GM10248 (cell line): Measurements from ENCODE around the gene MEIS1.

ENCODE experiments used
- CTCF ChIA-PET: fragments of 300-600 bp; sonication (Branson Sonifier 250); formaldehyde crosslinking; extraction: SDS; loops from one replicate; lab custom pipeline; 2021; ENCODE audit warnings: antibody characterized with exemption; lab: Yijun Ruan, JAX
- POLR2A ChIA-PET: fragments of 350-650 bp; sonication (Branson Sonifier 250); formaldehyde crosslinking; extraction: SDS; loops from one replicate; lab custom pipeline; 2020; ENCODE audit warnings: antibody characterized with exemption; lab: Yijun Ruan, JAX
- DNase-seq: peaks from one replicate; pipeline ENCODE4 v3.0.0; 2012; ENCODE audit errors: extremely low spot score
- CTCF ChIP-seq: IDR thresholded peaks from 2 replicates; pipeline ENCODE4 v1.5.1; 2012; ENCODE audit warnings: mild to moderate bottlenecking, low read depth; ENCODE audit errors: extremely low read depth, missing control alignments, control extremely low read depth

Gene MEIS1

GRCh38 chr2:66433945-66434678 is 813 bp upstream of the MEIS1 start:
- no peak for TF ChIP-seq CTCF
- DNase-seq, result no peak
- ChIA-PET POLR2A (no interaction called here), CTCF (interaction anchor here (1.6 to 2.0 kb wide), 2 partner anchors 10 to 15 kb away, joined by 3 to 5 read pairs; no protein-coding TSS in a partner anchor)

- ChIA-PET POLR2A (no interaction called here), CTCF (no interaction called here)
- no peak for DNase-seq
- TF ChIP-seq CTCF, result no peak
These were observed 587 bp downstream of the MEIS1 start for GRCh38 chr2:66435549-66435875.

- no peak for DNase-seq
- CTCF ChIA-PET, result no interaction called here
- no peak for TF ChIP-seq CTCF
- POLR2A ChIA-PET, result no interaction called here
These were observed 1.0 kb downstream of the MEIS1 start for GRCh38 chr2:66435963-66436362.

- DNase-seq, result no peak
- no peak for TF ChIP-seq CTCF
- CTCF ChIA-PET, result no interaction called here
- POLR2A ChIA-PET, result no interaction called here
These were observed 1.7 kb downstream of the MEIS1 start for GRCh38 chr2:66436581-66437001.

GRCh38 chr2:66437109-66437690 is 2.3 kb downstream of the MEIS1 start:
- ChIA-PET POLR2A (no interaction called here), CTCF (interaction anchor here (3.5 kb wide), 1 partner anchor 8 kb away, joined by 15 read pairs; no protein-coding TSS in a partner anchor)
- no peak for DNase-seq
- TF ChIP-seq CTCF, result no peak

GRCh38 chr2:66437691-66438497 is 3.0 kb downstream of the MEIS1 start:
- ChIA-PET CTCF (interaction anchor here (3.5 kb wide), 1 partner anchor 9 kb away, joined by 15 read pairs; no protein-coding TSS in a partner anchor), POLR2A (no interaction called here)
- DNase-seq, result no peak
- no peak for TF ChIP-seq CTCF
